Measurements from ENCODE around the gene RADIL.
A peak's percentile ranks its signal among the peaks of the same experiment; 100 is the strongest.

RADIL gene

GRCh38 chr7:4753598-4754432, 129.7 kb downstream of the RADIL start (continued):
- TF ChIP-seq ZBTB1 (tag by site-specific recombination; IDR thresholded peaks at IDR 0.05) (no peak), ZFP69B (tag by site-specific recombination; IDR thresholded peaks at IDR 0.05) (no peak), ZNF585B (tag by site-specific recombination; IDR thresholded peaks at IDR 0.05) (no peak), ZNF580 (tag by site-specific recombination; IDR thresholded peaks at IDR 0.05) (no peak), SALL2 (tag by site-specific recombination; IDR thresholded peaks at IDR 0.05; ENCODE audit: borderline replicate concordance) (no peak), ZNF221 (tag by site-specific recombination; IDR thresholded peaks at IDR 0.05; ENCODE audit: borderline replicate concordance) (no peak), ZIC2 (tag by site-specific recombination; IDR thresholded peaks at IDR 0.05) (0 out of 2 replicates have a peak, but pooled peaks have one; percentile 39), KLF1 (tag by site-specific recombination; IDR thresholded peaks at IDR 0.05) (peak; percentile 60), ZNF132 (tag by site-specific recombination; IDR thresholded peaks at IDR 0.05; ENCODE audit: borderline replicate concordance) (no peak), GLIS1 (tag by site-specific recombination; IDR thresholded peaks at IDR 0.05) (peak; percentile 74), ZNF10 (tag by site-specific recombination; IDR thresholded peaks at IDR 0.05) (no peak), ZNF248 (tag by site-specific recombination; IDR thresholded peaks at IDR 0.05) (no peak), TRIM28 (IDR thresholded peaks at IDR 0.05; ENCODE audit: borderline replicate concordance, low read length) (no peak), ZBTB17 (tag by site-specific recombination; IDR thresholded peaks at IDR 0.05) (no peak)
- TF ChIP-seq, protein P1, sequence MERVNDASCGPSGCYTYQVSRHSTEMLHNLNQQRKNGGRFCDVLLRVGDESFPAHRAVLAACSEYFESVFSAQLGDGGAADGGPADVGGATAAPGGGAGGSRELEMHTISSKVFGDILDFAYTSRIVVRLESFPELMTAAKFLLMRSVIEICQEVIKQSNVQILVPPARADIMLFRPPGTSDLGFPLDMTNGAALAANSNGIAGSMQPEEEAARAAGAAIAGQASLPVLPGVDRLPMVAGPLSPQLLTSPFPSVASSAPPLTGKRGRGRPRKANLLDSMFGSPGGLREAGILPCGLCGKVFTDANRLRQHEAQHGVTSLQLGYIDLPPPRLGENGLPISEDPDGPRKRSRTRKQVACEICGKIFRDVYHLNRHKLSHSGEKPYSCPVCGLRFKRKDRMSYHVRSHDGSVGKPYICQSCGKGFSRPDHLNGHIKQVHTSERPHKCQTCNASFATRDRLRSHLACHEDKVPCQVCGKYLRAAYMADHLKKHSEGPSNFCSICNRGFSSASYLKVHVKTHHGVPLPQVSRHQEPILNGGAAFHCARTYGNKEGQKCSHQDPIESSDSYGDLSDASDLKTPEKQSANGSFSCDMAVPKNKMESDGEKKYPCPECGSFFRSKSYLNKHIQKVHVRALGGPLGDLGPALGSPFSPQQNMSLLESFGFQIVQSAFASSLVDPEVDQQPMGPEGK (tag by site-specific recombination; IDR thresholded peaks at IDR 0.05), result no peak

DNA sequence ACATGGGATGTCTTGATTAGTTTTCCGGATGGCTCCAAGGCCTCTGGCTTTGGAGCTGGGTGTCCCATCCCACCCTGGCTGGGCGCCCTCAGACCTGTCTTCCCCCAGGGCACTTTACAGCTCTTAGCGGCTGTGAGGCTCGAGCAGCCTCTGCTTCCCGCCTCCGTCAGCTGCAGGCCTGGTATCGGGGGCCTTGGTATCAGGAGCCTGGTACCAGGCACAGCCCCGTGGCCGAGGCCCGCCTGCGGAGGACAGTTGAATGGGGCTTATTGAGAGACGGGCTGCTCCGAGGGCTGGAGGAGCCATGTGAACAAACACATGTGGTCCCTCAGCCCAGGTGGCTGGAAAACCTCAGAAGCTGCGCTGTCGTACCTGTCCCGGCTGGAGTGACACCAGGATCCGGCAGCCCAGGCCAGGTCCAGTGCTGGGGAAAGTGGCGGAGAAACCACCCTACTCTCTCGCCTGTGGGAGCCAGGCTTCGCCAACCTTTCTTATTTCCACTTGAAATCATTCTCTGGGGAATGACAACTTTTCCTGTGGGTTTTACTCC, 132.0 kb downstream of the RADIL start:
- CTCF ChIA-PET, result interaction anchor here (0.7 kb wide), 1 partner anchor 22 kb away, joined by 3 read pairs; no protein-coding TSS in a partner anchor
- Histone ChIP-seq H3K9me3 (ENCODE audit: control insufficient read depth, insufficient read depth, low read depth, low read length) (no peaks in the 10 kb centered on the region), H3K4me3 (ENCODE audit: low read depth, low read length) (no peak overlapping the region), H3K27ac (ENCODE audit: extremely low read depth, low read depth, low read length) (no peak overlapping the region), H3K4me1 (ENCODE audit: control insufficient read depth, insufficient read depth, low read length) (no peaks in the 10 kb centered on the region), H3K36me3 (ENCODE audit: control insufficient read depth in 2 of 2, insufficient read depth in 1 of 2, low read length in 2 of 2) (peaks cover 15 to 49% of the 10 kb centered on the region in 2 experiments; a peak in 2 of 3 replicates)
- TF ChIP-seq REPIN1 (tag by site-specific recombination; IDR thresholded peaks at IDR 0.05; ENCODE audit: low read depth), result no peak
- no peak for TF ChIP-seq ZNF10 (tag by site-specific recombination; IDR thresholded peaks at IDR 0.05)
- TF ChIP-seq MZF1 (tag by site-specific recombination; IDR thresholded peaks at IDR 0.05; ENCODE audit: borderline replicate concordance), result no peak
- no peak for TF ChIP-seq ZNF600 (tag by site-specific recombination; IDR thresholded peaks at IDR 0.05)
- POLR2A ChIA-PET, result no interaction called here

GRCh38 chr7:4749798-4750197, 133.7 kb downstream of the RADIL start:
- CTCF ChIA-PET, result interaction anchor here (0.7 to 1.0 kb wide), 2 partner anchors 8 to 90 kb away, joined by 3 to 4 read pairs; no protein-coding TSS in a partner anchor
- H3K4me1 ChIP-seq (ENCODE audit: control insufficient read depth, insufficient read depth, low read length), result peaks cover 5% of the 10 kb centered on the region; the same call in 1 of the 2 replicates
- H3K27ac ChIP-seq (ENCODE audit: extremely low read depth, low read depth, low read length), result no peak overlapping the region
- POLR2A ChIA-PET, result no interaction called here
- H3K9me3 ChIP-seq (ENCODE audit: control insufficient read depth, insufficient read depth, low read depth, low read length), result no peaks in the 10 kb centered on the region
- TF ChIP-seq ZNF654 (tag by site-specific recombination; IDR thresholded peaks at IDR 0.05; ENCODE audit: low read depth), result no peak
- TF ChIP-seq WT1 (tag by site-specific recombination; IDR thresholded peaks at IDR 0.05), result no peak
- no peak for TF ChIP-seq ZNF266 (tag by site-specific recombination; IDR thresholded peaks at IDR 0.05; ENCODE audit: low read depth)
- TF ChIP-seq ZNF214 (tag by site-specific recombination; IDR thresholded peaks at IDR 0.05; ENCODE audit: borderline replicate concordance), result no peak
- TF ChIP-seq ATF2 (tag by site-specific recombination; IDR thresholded peaks at IDR 0.05; ENCODE audit: low read depth), result no peak
- no peak for TF ChIP-seq ZNF521 (tag by site-specific recombination; IDR thresholded peaks at IDR 0.05)
- no peak for TF ChIP-seq ZNF747 (tag by site-specific recombination; IDR thresholded peaks at IDR 0.05)
- TF ChIP-seq ZNF10 (tag by site-specific recombination; IDR thresholded peaks at IDR 0.05), result no peak
- TF ChIP-seq ZSCAN30 (tag by site-specific recombination; IDR thresholded peaks at IDR 0.05), result no peak
- TF ChIP-seq ZNF121 (tag by site-specific recombination; IDR thresholded peaks at IDR 0.05), result no peak
- H3K36me3 ChIP-seq (ENCODE audit: control insufficient read depth in 2 of 2, insufficient read depth in 1 of 2, low read length in 2 of 2), result peaks cover 9 to 32% of the 10 kb centered on the region in 2 experiments; a peak in 2 of 3 replicates
- H3K4me3 ChIP-seq (ENCODE audit: low read depth, low read length), result no peak overlapping the region
